ENCODE results near the gene KIF16B.

Gene KIF16B

DNA sequence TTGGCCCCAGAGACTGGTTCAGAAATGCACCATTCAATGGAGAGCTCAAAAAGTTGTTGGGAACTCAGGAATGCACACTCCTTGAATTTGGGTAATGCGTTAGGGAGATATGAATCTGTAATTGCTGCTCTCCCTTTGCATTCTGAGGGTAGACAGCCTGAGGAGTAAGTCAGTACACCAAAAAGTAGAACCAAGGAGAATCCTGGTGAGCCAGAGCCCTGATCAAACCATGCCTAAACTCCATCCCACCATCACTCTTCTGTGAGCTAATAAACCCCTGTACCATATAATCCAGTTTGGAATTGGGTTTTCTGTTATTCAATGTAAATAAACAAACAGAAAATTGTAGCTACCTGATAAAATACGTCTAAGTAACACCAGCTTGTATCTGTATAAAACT lies 90.2 kb downstream of the KIF16B start:
- DNase-seq (ENCODE audit: extremely low read depth in 1 of 2, low read depth in 1 of 2): no peak

DNA sequence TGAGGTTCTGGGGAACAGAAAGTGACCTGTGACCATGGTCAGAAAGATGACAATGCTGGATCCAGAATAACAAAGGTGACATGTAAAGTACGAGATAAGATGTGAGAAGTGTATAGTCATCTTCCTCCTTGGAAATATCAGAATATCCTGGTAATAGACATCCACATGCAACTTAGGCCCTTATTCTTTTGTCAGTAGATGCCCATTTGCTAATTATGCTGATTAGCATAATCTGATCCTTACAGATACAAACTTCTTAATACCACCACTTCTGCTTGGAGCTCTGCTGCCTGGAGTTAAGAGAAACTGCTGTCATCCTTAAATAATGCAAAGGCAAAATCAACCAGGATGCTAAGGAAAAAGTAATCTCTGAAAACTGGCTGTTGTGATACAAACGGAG lies 91.3 kb downstream of the KIF16B start:
- no peak for DNase-seq (ENCODE audit: extremely low read depth in 1 of 2, low read depth in 1 of 2)

GRCh38 chr20:16479666-16480065 lies 93.6 kb downstream of the KIF16B start:
- DNase-seq (ENCODE audit: extremely low read depth in 1 of 2, low read depth in 1 of 2): no peak

- DNase-seq (ENCODE audit: extremely low read depth in 1 of 2, low read depth in 1 of 2): no peak
Measured at GRCh38 chr20:16477632-16478031, 95.6 kb downstream of the KIF16B start.

DNA sequence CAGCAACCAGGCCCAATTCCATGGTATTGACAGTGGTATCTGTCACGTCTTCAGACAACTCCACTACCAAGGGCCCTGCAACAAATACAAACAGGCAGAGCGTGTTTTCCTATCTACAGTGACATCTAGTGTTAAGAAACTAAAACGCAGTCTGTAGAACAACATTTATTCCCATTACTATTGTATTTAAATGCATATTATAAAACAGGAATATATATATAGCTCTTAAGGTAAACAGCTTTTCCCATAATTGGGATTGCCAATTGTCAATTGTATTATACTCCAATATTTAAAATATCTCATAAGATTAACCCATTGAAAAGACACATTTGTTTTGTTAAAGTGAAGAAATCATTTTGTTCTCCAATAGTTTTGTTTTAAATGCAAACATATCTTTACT lies 97.2 kb downstream of the KIF16B start:
- no peak for DNase-seq (ENCODE audit: extremely low read depth in 1 of 2, low read depth in 1 of 2)

GRCh38 chr20:16475225-16475624 lies 98.0 kb downstream of the KIF16B start:
- DNase-seq (ENCODE audit: extremely low read depth in 1 of 2, low read depth in 1 of 2): no peak

GRCh38 chr20:16474363-16474762 lies 98.9 kb downstream of the KIF16B start:
- no peak for DNase-seq (ENCODE audit: extremely low read depth in 1 of 2, low read depth in 1 of 2)

GRCh38 chr20:16472045-16472872 lies 101.0 kb downstream of the KIF16B start:
- DNase-seq (ENCODE audit: extremely low read depth in 1 of 2, low read depth in 1 of 2): no peak

DNA sequence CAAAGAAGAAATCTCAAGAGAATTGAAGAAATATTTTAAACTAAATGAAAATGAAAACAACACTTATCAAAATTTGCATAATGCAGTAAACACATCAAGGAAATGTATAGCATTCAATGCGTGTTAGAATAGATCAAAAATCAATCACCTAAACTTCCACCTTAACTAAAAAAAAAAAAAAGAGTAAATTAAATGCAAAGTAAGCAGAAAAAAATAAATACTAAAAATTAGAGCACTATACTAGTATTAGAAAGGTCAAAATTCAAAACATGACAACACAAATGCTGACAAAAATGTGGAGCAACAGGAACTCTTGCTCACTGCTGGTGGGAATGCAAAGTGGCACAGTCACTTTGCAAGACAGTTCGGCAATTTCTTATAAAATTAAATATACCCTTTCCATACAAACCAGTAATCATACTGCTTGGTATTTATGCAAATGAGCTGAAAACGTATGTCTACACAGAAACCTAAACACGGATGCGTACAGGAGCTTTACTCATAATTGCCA lies 103.8 kb downstream of the KIF16B start:
- DNase-seq (ENCODE audit: extremely low read depth in 1 of 2, low read depth in 1 of 2): no peak

GRCh38 chr20:16462711-16463110 lies 110.5 kb downstream of the KIF16B start:
- no peak for DNase-seq (ENCODE audit: extremely low read depth in 1 of 2, low read depth in 1 of 2)

GRCh38 chr20:16459019-16459700 lies 114.1 kb downstream of the KIF16B start:
- no peak for DNase-seq (ENCODE audit: extremely low read depth in 1 of 2, low read depth in 1 of 2)

DNA sequence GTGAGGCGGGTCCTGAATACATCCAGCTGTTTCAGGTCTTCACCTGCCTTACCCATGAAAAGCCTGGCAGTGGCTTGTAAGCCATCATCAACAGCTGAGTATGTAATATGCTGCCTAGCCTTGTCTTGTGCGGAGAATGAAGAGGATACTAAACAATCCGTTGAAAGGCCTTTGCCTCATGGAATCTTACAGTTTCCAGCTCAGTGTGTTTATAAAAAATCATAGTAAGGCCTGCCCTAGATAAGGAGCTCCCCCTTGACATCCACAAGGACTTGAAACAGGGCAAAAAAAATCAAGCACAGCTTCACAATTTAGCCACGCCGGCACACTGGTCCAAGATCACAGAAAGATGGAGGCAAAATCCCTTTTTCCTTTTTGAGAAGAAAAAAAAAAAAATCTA lies 115.7 kb downstream of the KIF16B start:
- no peak for DNase-seq (ENCODE audit: extremely low read depth in 1 of 2, low read depth in 1 of 2)

DNA sequence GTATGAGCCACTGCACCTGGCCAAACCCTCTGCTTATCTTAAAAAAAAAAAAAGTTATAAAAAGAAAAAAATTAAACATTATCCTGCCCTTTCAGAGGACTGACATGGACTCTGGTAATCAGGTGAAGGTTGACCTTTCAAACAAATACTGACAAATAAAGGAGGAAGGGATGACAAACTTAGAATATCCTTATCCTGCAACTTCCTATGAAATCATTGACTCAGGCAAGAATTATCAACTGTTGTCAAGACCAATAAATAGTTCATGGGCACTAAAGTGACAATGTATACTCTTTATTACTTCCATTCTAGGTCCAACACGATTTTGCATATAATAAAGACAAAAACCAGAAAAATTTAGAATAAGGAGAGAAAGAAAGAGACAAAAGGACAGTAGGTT lies 117.9 kb downstream of the KIF16B start:
- DNase-seq (ENCODE audit: extremely low read depth in 1 of 2, low read depth in 1 of 2): no peak

DNA sequence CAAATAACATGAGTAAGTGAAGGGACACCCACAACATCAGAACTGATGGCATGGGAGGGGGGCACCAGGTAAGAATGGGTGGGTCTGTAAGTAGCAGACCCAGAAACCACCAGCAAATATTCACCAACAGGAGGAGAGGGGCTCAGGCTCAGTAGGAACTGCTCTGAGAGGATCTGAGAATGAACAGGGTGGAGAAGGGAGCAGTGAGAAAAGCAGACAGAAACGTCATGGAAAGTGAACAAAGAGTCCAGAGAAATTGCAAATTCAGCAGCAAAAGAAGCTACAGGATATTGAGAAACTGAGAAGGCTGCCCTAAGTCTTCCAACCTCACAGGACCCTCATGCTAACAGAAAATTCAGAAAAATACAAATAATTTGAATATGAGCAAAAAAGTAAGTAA lies 121.3 kb downstream of the KIF16B start:
- no peak for DNase-seq (ENCODE audit: extremely low read depth in 1 of 2, low read depth in 1 of 2)

DNA sequence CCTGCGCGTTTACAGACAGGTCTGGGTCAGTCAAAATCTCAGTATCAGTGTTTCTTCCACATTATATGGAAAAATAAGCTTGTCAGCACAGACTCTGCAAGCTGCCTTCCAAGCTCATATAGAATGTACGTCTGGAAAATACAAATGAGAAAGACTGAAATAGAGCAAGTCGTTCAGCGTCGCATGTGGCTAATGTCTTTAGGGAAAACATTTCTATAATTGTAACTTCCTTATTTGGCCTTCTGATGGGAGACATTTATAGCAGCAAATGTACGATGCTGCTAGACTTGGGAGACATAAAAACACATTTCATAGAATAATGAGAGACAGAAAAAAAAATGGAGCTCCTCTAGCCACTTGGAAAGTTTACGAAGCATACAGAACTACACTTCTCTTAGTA lies 122.2 kb downstream of the KIF16B start:
- no peak for DNase-seq (ENCODE audit: extremely low read depth in 1 of 2, low read depth in 1 of 2)

DNA sequence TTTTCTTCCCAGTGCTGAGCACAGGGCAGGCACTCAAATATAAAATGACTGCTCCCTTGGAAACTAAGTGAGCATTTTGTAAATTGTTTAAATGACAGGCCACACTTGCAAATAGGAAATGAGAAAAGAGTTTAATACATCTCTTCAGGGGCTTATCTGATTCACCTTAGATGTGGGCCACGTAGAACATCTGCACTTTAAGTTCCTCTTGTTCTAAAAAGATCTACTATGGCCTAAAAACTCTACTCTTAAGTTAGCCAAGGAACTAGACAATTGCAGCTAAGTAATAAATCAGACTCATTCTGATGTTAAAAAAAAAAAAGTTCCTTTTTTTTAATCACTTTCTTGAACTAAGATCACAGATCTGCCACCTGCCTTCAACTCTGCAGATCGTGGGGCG lies 126.3 kb downstream of the KIF16B start:
- no peak for DNase-seq (ENCODE audit: extremely low read depth in 1 of 2, low read depth in 1 of 2)

DNA sequence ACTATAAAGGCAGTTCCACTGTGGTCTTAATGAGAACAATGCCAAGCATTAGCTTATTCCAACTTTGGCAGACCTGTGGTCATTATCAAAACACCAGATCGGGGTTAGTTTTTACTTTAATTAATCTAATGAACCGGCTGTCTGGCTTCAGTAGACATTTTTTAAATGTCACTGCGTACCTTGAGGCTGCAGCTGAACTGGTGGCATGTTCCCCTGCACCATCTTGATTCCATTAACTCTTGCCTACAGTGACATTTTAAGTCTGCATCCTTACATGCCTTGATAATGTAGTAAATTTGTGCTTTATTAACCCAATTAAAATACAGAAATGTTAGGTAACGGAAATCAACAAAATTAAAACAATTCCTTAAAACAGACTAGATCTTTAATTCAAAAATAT lies 127.0 kb downstream of the KIF16B start:
- no peak for DNase-seq (ENCODE audit: extremely low read depth in 1 of 2, low read depth in 1 of 2)

DNA sequence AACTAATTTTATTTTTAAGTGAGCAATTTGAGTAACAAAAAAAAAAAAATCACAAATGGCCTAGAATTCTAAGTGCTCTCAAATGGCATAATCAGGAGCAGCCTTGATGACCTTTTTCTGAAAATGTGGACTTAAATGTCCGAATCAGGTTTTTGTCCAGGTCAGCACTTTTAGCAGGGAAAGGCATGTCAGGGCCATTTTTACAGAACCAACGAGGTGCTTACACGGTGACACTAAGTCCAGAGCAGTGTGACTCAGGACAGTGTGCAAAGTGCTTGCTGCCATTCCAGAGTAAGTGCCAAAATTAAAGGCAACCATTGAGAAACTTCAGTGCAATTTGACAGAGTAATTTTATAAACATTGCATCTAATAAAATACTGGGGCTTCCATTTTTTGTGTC lies 127.8 kb downstream of the KIF16B start:
- no peak for DNase-seq (ENCODE audit: extremely low read depth in 1 of 2, low read depth in 1 of 2)

DNA sequence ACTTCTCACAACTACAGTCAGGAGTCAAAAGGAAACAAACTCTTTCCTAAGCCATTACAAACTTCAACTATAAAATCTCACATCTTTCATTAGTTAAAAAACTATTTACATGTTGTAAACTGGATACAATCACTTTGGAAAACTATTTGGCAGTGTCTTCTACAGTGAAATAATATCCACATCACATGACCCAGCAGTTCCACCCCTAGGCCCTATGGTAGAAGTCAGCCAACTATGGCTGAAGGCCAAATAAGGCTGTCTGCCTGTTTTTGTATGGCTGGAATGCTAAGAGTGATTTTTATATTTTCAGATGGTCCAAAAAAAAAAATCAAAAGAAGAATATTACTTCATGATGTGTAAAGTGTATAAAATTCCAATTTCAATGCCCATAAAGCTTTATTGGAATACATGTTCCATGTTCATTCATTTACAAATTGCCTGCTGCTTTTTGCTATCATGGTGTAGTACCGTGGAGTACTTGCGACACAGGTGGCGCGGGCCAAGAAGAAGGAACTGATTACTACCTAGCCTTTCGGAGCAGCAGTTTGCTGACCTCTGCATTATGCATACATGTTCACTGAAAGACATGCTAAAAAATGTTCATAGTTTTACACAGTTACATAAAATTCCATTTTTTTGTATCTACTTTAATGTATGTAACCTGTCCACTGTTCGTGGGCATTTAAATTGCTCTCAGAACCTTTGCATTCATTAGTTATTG lies 129.0 kb downstream of the KIF16B start:
- DNase-seq (ENCODE audit: extremely low read depth in 1 of 2, low read depth in 1 of 2): no peak

DNA sequence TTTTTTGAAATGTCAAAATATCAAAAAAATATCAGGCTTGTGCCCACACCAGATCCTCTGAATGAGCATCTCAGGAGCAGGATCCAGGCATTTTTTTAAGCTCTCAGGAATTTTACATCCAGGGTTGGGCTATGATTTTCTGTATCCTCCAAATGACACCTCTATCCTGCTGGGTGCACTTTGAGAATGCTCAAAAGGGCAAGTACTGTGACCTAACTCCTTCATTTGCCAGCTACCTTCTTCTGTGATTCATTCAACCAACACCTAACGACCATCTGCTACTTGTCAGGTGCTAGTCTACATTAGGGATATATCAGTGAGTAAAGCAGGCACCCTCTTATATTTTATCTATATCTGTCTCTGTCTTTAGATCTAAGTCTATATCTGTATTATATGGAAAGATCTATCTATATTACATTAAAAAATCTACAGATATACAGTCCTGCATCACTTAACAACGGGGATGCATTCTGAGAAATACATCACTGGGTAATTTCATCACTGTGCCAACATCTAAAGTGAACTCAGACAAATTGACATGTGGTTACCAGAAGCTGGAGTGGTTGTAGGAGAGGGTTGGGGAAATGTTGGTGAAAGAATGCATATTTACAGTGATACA lies 131.6 kb downstream of the KIF16B start:
- no peak for DNase-seq (ENCODE audit: extremely low read depth in 1 of 2, low read depth in 1 of 2)

DNA sequence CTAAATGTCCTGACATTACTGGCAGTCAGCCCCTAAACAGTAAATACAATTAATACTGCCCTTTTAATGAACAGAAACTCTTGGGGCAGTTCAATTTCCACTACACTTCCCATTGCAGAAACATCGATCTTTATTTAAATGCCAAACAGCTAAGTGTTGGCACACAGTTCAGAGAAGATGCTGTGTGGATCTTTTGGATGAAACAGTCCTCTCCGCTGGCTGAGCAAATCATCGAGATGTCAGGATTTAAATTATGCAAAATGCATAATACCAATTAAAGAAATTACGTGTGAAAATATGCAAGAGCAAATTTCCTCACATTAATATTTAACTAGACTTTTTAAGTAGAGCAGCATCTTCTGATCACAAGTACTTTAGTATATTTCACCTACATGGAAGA lies 132.6 kb downstream of the KIF16B start:
- no peak for DNase-seq (ENCODE audit: extremely low read depth in 1 of 2, low read depth in 1 of 2)
